Stomach (tissue), 4 donors: ENCODE data around the gene ZDHHC11.
"Not testable (repeated sequence)": the region's sequence is repeated elsewhere in the genome, so short reads cannot be mapped to it uniquely, and the experiment has no call there.

Experiments
- POLR2A ChIP-seq, 4 donors: fragments of 450-650 bp; IDR thresholded peaks; one replicate each; pipeline ENCODE4 v1.6.1; 2016; ENCODE audit warnings: antibody characterized with exemption in 4 of 4, control low read depth in 2 of 4, mild to moderate bottlenecking in 1 of 4, moderate library complexity in 1 of 4
- TF ChIP-seq, protein P1 (sequence below), 7 experiments: fragments of 450-650 bp in 4 of 7; fragments of 200-600 bp in 3 of 7; sonication (generic) in 3 of 7; IDR thresholded peaks; one replicate each; pipeline ENCODE4 v1.5.1; 2016 to 2019; ENCODE audit warnings: antibody characterized with exemption in 7 of 7, control low read depth in 2 of 7, mild to moderate bottlenecking in 1 of 7

DNA sequence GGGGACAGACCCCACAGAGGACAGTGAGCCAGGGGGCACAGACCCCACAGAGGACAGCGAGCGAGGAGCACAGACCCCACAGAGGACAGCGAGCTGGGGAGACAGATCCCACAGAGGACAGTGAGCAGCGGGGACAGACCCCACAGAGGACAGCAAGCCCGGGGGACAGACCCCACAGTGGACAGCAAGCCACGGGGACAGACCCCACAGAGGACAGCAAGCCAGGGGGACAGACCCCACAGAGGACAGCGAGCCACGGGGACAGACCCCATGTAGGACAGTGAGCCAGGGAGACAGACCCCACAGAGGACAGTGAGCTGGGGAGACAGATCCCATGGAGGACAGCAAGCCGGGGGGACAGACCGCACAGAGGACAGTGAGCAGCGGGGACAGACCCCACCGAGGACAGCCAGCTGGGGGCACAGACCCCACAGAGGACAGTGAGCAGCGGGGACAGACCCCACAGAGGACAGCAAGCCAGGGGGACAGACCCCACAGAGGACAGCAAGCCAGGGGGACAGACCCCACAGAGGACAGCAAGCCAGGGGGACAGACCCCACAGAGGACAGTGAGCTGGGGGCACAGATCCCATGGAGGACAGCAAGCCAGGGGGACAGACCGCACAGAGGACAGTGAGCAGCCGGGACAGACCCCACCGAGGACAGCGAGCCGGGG lies 2.8 kb upstream of the ZDHHC11 start:
- TF ChIP-seq, protein P1, sequence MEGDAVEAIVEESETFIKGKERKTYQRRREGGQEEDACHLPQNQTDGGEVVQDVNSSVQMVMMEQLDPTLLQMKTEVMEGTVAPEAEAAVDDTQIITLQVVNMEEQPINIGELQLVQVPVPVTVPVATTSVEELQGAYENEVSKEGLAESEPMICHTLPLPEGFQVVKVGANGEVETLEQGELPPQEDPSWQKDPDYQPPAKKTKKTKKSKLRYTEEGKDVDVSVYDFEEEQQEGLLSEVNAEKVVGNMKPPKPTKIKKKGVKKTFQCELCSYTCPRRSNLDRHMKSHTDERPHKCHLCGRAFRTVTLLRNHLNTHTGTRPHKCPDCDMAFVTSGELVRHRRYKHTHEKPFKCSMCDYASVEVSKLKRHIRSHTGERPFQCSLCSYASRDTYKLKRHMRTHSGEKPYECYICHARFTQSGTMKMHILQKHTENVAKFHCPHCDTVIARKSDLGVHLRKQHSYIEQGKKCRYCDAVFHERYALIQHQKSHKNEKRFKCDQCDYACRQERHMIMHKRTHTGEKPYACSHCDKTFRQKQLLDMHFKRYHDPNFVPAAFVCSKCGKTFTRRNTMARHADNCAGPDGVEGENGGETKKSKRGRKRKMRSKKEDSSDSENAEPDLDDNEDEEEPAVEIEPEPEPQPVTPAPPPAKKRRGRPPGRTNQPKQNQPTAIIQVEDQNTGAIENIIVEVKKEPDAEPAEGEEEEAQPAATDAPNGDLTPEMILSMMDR (IDR thresholded peaks at IDR 0.05) = not testable (repeated sequence)
- not testable (repeated sequence) for TF ChIP-seq POLR2A (IDR thresholded peaks at IDR 0.05)
